ENCODE measurements around the gene AFMID.

DNA sequence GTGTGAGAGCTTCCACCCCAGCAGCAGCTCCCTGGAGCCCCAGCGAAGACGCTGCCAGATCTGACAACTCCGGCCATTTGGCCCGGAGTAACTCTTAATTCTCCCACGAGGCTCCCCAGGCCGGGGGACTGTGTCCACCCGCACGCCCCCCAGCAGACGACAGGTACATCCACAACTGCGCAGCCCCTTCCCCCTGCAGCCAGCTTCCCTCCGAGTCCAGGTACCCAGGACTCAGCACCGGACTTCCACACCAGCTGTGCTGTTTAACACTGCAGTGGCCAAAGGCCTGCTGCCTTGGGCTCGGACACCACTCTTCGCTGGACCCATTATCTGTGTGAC lies 11.6 kb upstream of the AFMID start:
- TF ChIP-seq, protein P1, sequence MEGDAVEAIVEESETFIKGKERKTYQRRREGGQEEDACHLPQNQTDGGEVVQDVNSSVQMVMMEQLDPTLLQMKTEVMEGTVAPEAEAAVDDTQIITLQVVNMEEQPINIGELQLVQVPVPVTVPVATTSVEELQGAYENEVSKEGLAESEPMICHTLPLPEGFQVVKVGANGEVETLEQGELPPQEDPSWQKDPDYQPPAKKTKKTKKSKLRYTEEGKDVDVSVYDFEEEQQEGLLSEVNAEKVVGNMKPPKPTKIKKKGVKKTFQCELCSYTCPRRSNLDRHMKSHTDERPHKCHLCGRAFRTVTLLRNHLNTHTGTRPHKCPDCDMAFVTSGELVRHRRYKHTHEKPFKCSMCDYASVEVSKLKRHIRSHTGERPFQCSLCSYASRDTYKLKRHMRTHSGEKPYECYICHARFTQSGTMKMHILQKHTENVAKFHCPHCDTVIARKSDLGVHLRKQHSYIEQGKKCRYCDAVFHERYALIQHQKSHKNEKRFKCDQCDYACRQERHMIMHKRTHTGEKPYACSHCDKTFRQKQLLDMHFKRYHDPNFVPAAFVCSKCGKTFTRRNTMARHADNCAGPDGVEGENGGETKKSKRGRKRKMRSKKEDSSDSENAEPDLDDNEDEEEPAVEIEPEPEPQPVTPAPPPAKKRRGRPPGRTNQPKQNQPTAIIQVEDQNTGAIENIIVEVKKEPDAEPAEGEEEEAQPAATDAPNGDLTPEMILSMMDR (IDR thresholded peaks at IDR 0.05), result no peak
- TF ChIP-seq, protein P2, sequence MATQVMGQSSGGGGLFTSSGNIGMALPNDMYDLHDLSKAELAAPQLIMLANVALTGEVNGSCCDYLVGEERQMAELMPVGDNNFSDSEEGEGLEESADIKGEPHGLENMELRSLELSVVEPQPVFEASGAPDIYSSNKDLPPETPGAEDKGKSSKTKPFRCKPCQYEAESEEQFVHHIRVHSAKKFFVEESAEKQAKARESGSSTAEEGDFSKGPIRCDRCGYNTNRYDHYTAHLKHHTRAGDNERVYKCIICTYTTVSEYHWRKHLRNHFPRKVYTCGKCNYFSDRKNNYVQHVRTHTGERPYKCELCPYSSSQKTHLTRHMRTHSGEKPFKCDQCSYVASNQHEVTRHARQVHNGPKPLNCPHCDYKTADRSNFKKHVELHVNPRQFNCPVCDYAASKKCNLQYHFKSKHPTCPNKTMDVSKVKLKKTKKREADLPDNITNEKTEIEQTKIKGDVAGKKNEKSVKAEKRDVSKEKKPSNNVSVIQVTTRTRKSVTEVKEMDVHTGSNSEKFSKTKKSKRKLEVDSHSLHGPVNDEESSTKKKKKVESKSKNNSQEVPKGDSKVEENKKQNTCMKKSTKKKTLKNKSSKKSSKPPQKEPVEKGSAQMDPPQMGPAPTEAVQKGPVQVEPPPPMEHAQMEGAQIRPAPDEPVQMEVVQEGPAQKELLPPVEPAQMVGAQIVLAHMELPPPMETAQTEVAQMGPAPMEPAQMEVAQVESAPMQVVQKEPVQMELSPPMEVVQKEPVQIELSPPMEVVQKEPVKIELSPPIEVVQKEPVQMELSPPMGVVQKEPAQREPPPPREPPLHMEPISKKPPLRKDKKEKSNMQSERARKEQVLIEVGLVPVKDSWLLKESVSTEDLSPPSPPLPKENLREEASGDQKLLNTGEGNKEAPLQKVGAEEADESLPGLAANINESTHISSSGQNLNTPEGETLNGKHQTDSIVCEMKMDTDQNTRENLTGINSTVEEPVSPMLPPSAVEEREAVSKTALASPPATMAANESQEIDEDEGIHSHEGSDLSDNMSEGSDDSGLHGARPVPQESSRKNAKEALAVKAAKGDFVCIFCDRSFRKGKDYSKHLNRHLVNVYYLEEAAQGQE (IDR thresholded peaks at IDR 0.05; ENCODE audit: insufficient read depth in 1 of 2, low read depth in 2 of 2, low read length in 1 of 2), result no peak
